Medulla oblongata (tissue), 1 donor: Measurements from ENCODE around the gene RTL10.

ENCODE experiments used
- DNase-seq: peaks from one replicate; pipeline ENCODE4 v3.0.0-alpha.2; 2015; ENCODE audit errors: extremely low spot score

Gene RTL10, protein sequence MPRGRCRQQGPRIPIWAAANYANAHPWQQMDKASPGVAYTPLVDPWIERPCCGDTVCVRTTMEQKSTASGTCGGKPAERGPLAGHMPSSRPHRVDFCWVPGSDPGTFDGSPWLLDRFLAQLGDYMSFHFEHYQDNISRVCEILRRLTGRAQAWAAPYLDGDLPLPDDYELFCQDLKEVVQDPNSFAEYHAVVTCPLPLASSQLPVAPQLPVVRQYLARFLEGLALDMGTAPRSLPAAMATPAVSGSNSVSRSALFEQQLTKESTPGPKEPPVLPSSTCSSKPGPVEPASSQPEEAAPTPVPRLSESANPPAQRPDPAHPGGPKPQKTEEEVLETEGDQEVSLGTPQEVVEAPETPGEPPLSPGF

DNA sequence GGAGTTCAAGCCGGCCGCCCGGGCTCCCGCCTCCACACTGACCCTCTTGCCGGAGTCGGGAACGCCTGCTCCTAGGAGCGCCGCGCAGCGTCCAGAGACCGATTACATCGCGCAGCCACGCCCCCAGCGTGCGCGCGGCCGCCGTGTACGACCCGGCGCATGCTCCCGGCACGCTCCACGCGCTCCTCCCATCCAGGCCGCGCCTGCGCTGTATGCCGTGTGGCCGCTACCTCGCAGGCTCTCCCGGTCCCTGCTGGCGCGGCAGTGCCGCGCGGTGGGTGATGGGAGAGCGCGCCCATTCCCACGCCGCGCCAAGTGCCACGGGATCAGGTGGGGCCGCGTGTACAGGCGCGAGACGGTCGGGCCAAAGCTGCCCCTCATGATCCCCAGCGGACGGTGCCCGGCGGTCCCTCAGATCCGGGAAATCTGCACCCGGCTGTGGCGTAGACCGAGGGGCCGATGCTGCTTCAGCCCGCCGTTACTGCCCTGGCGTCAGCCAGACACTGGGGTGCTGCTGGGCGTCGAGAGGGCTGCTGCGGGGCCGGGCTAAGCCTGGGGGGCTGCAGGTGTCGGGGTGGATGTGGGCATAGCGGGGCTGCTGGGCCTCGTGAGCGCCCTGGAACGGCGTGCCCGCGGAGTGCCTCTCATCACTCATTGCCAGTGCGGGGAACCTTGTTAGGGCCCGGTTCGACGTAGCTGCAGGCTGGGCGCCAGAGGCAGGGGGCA, at the start of gene RTL10, which contains the start of gene GNB1L:
RTL10 (minus strand) TSS at position 97 of the 726 bp plus-strand sequence. CDS start 2,613 bp downstream, outside the sequence.
GNB1L (minus strand) TSS at position 97 of the 726 bp plus-strand sequence. CDS start 33,519 bp downstream, outside the sequence.
- DNase-seq, result peak; percentile 97

GRCh38 chr22:19904174-19904856, 49.6 kb upstream of the RTL10 start:
- no peak for DNase-seq

- no peak for DNase-seq
Measured at GRCh38 chr22:19903513-19903912, 48.8 kb upstream of the RTL10 start.

DNA sequence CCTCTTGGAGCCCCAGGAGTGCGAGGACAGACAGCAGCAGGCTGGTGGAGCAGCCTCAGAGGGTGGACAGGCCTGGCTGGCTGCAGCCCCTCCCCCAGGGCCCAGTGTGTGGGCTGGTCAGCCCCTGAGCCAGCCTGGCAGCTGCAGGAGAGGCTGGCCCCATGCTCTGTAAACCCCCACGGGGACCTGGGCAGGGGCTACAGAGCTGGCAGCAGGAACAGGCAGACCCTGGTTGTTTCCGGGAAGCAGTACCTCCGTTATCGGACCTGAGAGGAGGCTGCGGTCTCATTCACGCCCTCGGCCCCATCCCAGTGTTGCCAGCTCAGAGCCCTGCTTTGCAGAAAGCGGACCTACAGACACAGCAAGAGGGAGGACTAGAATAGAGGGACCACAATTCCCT, 48.4 kb upstream of the RTL10 start:
- DNase-seq, result no peak

GRCh38 chr22:19902245-19902715, 47.6 kb upstream of the RTL10 start:
- DNase-seq, result no peak

GRCh38 chr22:19901577-19902244, 47.0 kb upstream of the RTL10 start:
- DNase-seq, result no peak

DNA sequence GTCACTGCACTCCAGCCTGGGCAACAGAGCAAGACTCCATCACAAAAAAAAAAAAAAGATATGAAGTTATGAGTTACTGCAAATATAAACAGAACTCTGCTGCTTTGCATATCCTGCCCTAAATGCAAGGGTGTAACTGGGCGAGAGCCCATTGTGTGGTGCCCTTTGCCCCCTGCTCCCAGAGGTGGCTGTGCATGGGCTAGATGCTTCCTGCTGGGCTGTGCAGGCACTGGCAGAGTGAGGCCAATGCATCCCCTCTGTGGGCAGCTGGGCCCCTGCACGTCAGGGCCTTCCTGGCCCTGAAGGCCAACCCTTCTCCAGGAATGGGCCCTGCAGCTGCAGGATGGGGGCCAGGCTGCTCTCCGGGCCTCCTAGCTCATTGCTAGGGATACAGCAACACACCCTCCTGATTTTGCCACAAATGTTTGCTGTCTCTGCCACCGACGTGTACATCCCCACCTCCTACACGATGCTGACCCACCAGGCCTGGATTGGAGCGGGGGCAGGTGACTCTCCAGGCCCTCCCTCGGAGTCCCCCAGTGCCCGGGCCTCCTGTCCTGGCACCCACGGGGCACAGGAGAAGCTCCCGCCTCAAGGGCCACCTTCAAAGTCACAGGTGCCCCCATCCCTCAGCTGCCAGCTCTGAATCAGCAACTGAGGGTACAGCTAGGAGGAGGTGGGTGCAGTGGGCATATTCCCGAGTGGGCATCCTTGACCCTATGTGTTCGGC, 46.2 kb upstream of the RTL10 start:
- no peak for DNase-seq

DNA sequence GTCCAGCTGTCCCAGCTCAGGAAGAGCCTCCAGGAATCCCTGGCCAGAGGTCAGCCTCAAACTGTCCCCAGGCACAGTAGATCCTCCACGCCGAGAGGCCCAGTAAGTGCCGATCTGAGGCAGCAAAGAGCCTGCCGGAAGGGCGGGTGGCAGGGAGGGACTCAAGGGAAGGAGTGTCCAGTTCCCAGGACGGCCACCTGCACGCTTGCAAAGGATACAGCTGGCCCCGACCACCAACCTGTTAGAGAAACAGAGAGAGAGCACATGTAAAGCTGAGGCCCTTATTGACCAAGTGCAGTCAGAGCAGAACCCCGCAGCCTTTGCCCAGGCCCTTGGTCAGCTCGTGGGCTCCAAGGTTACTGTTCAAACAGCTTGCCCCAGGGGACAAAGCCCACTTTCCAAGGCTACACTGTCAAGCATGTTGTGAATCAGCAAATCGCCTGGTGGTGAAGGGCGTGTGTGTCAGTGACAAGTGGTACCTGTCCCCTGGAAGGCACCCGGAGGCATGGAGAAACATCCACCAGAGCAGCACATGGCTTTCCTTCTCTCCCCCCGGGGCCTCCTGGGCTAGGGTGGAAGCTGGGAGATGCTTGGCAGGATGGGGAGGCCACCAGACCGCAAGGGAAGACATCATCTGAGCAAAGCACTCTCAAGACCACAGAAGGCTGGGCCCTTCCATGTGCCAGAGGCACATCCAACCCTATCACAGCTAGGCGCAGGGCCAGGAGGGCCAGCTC, 44.3 kb upstream of the RTL10 start:
- DNase-seq, result no peak

GRCh38 chr22:19898145-19898544, 43.5 kb upstream of the RTL10 start:
- no peak for DNase-seq

DNA sequence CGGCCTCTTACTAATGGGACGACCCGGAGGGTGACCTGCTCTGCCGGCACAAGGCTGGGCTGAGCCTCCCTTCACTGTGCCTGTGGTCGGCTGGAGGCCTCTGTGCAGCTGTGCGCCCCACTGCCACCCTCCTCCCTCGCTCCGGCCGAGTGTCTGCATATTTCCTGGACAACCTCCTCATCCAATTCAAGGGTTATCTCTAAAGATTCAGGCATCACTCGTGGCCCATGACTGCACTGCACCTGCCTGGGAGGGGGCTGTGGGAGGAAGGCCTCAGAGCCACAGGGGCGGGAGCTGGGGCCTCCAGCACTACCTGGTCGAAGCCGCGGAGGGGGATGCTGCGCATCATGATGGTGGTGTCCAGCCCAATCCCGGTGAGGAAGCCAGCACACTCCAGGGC, 43.1 kb upstream of the RTL10 start:
- no peak for DNase-seq

DNA sequence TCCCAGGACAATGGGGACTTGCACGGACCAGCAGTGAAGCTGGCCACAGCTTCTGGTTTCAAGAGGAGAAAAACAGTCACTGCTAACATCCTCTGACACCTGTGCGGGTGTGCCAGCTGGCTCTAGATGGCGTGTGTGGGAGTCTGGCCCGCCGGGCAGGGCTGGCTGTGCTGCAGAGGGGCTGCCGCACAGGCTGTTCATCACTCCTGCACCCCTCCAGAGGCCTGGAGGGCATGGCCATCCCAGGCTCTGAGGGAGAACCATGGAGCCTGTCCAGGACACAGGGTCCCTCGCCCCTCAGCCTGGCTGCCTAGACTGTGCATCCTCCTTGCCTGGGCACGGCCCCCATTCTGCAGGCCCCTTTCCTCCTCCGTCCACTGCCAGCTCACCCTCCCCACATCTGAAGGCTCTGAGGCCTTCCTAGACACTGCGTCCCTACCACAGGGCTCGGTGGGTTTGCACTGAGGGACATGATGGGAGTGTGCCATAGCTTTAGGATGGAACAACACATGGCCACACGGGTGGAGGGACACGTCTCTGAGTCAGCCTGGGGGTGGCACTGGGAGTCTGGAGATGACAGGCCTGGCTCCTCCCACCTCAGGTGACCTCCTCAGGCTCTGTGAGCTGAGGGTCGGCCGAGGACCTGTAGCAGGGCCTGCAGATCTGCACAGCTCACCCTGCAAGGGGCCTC, 42.1 kb upstream of the RTL10 start:
- no peak for DNase-seq

GRCh38 chr22:19895160-19895849, 40.6 kb upstream of the RTL10 start:
- DNase-seq, result no peak

DNA sequence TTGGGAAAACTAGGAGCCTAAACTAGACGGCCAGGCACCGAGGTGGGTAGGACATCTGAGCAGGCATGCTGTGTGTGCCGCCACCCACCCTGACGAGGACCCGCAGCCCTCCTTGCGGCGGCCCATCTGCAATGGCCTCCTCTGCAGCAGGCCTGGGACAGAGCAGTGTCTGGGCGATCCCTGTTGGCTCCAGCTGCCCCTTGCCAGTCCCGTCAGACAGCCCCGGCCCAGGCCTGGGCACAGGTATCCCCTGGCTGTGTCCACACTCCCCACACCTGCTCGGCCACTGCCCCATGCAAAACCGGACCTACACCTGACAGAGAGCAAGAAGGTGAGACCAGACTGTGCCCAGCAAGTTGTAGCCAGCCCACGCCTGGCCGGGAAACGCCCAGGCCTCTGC, 38.7 kb upstream of the RTL10 start:
- no peak for DNase-seq

GRCh38 chr22:19892925-19893324, 38.3 kb upstream of the RTL10 start:
- no peak for DNase-seq

- DNase-seq, result no peak
Measured at GRCh38 chr22:19892257-19892879, 37.7 kb upstream of the RTL10 start.

GRCh38 chr22:19891317-19892256, 36.9 kb upstream of the RTL10 start:
- no peak for DNase-seq

- DNase-seq, result no peak
Measured at GRCh38 chr22:19890502-19891316, 36.0 kb upstream of the RTL10 start.
